NCI-H1105 treated with DMSO at 0.1 percent for 48 hours (cell line): ENCODE results near the gene BSND.

Experiments used
- DNase-seq: peaks from one replicate; lab custom pipeline; 2025; lab: John Stamatoyannopoulos, UW

The BSND gene

GRCh38 chr1:54975356-54976108 is 23.2 kb upstream of the BSND start:
- peak; percentile 36 for DNase-seq

GRCh38 chr1:54976747-54977146 is 22.0 kb upstream of the BSND start:
- DNase-seq: peak; percentile 44

- DNase-seq: no peak
These were observed 21.0 kb upstream of the BSND start for GRCh38 chr1:54977533-54978297.

- no peak for DNase-seq
These were observed 20.0 kb upstream of the BSND start for GRCh38 chr1:54978528-54979326.

GRCh38 chr1:54979327-54979891 is 19.3 kb upstream of the BSND start:
- DNase-seq: no peak

- no peak for DNase-seq
These were observed 18.6 kb upstream of the BSND start for GRCh38 chr1:54980046-54980527.

GRCh38 chr1:54980528-54981241 is 18.0 kb upstream of the BSND start, which contains the start of gene TMEM61:
TSS of gene TMEM61 (plus strand) at chr1:54980628. CDS start at chr1:54981066, 438 bp downstream.
- DNase-seq: no peak

- no peak for DNase-seq
These were observed 17.3 kb upstream of the BSND start for GRCh38 chr1:54981466-54981865.

- peak; percentile 84 for DNase-seq
These were observed 16.0 kb upstream of the BSND start for GRCh38 chr1:54982739-54983138.

GRCh38 chr1:54984131-54984842 is 14.4 kb upstream of the BSND start:
- DNase-seq: no peak

- no peak for DNase-seq
These were observed 13.2 kb upstream of the BSND start for GRCh38 chr1:54985556-54985955.

- DNase-seq: no peak
These were observed 12.7 kb upstream of the BSND start for GRCh38 chr1:54986025-54986424.

- DNase-seq: no peak
These were observed 12.2 kb upstream of the BSND start for GRCh38 chr1:54986533-54986932.

GRCh38 chr1:54987427-54987826 is 11.3 kb upstream of the BSND start:
- DNase-seq: no peak

- DNase-seq: no peak
These were observed 10.6 kb upstream of the BSND start for GRCh38 chr1:54987919-54988705.

- DNase-seq: no peak
These were observed 9.8 kb upstream of the BSND start for GRCh38 chr1:54988975-54989374.

GRCh38 chr1:54989473-54989872 is 9.3 kb upstream of the BSND start:
- peak; percentile 48 for DNase-seq

GRCh38 chr1:54989968-54990810 is 8.5 kb upstream of the BSND start:
- DNase-seq: no peak

GRCh38 chr1:54990916-54991315 is 7.8 kb upstream of the BSND start:
- no peak for DNase-seq
